Measurements from ENCODE around the gene TRIM23.

The TRIM23 gene

DNA sequence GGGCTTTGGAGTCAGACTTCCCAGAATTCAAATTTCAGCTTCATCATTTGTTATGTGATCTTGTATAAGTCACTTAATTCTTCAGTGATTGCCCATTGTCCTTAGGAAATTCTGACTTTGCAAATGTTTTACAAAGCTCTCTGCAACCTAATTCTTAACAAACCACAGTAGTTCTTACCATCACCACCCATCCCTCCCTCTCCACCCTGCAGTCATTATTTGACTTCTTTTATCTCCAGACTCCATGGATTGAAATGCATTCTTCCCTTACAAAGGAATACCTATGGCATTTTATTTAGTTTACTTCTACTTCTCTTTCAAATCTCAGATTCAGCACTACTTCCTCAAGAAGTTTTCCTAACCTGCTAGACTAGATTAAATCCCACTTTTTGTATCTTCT lies 23.8 kb upstream of the TRIM23 start:
- H4K20me1 ChIP-seq (ENCODE audit: control insufficient read depth, insufficient read depth, low read depth, low read length): no peaks in the 10 kb centered on the region
- H3K4me2 ChIP-seq (ENCODE audit: low read length): no peak overlapping the region
- H3K4me3 ChIP-seq (ENCODE audit: low read length): no peak overlapping the region
- H3K27me3 ChIP-seq (ENCODE audit: control insufficient read depth, low read length): no peaks in the 10 kb centered on the region
- H3K79me2 ChIP-seq (ENCODE audit: control insufficient read depth, low read length): no peaks in the 10 kb centered on the region
- no peaks in the 10 kb centered on the region for H3K36me3 ChIP-seq (ENCODE audit: control insufficient read depth, low read length)
- TF ChIP-seq EZH2phosphoT487 (IDR thresholded peaks at IDR 0.05; ENCODE audit: borderline replicate concordance, low read length): no peak
- TF ChIP-seq, protein P1, sequence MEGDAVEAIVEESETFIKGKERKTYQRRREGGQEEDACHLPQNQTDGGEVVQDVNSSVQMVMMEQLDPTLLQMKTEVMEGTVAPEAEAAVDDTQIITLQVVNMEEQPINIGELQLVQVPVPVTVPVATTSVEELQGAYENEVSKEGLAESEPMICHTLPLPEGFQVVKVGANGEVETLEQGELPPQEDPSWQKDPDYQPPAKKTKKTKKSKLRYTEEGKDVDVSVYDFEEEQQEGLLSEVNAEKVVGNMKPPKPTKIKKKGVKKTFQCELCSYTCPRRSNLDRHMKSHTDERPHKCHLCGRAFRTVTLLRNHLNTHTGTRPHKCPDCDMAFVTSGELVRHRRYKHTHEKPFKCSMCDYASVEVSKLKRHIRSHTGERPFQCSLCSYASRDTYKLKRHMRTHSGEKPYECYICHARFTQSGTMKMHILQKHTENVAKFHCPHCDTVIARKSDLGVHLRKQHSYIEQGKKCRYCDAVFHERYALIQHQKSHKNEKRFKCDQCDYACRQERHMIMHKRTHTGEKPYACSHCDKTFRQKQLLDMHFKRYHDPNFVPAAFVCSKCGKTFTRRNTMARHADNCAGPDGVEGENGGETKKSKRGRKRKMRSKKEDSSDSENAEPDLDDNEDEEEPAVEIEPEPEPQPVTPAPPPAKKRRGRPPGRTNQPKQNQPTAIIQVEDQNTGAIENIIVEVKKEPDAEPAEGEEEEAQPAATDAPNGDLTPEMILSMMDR (IDR thresholded peaks at IDR 0.05; ENCODE audit: low read depth, low read length, poor library complexity, severe bottlenecking): no peak
- H3K9me2 ChIP-seq (replicated peaks; ENCODE audit: control insufficient read depth, low read length): no peaks in the 10 kb centered on the region
- H3K27ac ChIP-seq (ENCODE audit: low read depth, low read length): no peak overlapping the region
- H3F3A ChIP-seq (ENCODE audit: control insufficient read depth, insufficient read depth): no peaks in the 10 kb centered on the region
- H3K4me1 ChIP-seq (ENCODE audit: control insufficient read depth, low read length): no peaks in the 10 kb centered on the region
- H3K9me3 ChIP-seq (ENCODE audit: control insufficient read depth, insufficient read depth, low read length): no peaks in the 10 kb centered on the region

DNA sequence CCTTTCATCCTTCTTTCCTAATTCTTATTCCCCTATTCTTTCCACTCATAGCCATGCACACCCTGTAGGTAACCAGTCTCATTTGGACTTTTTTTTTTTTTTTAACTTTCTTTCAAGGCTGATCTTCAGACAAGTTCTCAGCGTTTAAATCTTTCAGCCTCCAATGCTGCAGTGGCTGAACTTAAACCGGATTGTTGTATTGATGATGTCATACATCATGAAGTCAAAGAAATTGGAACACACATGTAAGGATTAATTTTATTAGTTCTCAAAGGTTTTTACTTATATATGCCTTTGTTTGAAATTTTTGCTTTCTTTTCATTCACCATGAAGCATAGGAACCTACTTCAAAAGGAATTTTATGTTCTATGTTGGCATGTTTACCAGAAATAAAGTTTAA lies 22.8 kb upstream of the TRIM23 start:
- H3K27me3 ChIP-seq (ENCODE audit: control insufficient read depth, low read length): no peaks in the 10 kb centered on the region
- H3K4me2 ChIP-seq (ENCODE audit: low read length): no peak overlapping the region
- no peaks in the 10 kb centered on the region for H3K36me3 ChIP-seq (ENCODE audit: control insufficient read depth, low read length)
- H3K79me2 ChIP-seq (ENCODE audit: control insufficient read depth, low read length): no peaks in the 10 kb centered on the region
- TF ChIP-seq EZH2phosphoT487 (IDR thresholded peaks at IDR 0.05; ENCODE audit: borderline replicate concordance, low read length): no peak
- TF ChIP-seq, protein P1 (IDR thresholded peaks at IDR 0.05; ENCODE audit: low read depth, low read length, poor library complexity, severe bottlenecking): no peak
- H3K4me1 ChIP-seq (ENCODE audit: control insufficient read depth, low read length): no peaks in the 10 kb centered on the region
- H3K9me3 ChIP-seq (ENCODE audit: control insufficient read depth, insufficient read depth, low read length): no peaks in the 10 kb centered on the region
- no peak overlapping the region for H3K27ac ChIP-seq (ENCODE audit: low read depth, low read length)
- H3F3A ChIP-seq (ENCODE audit: control insufficient read depth, insufficient read depth): no peaks in the 10 kb centered on the region
- H3K9me2 ChIP-seq (replicated peaks; ENCODE audit: control insufficient read depth, low read length): no peaks in the 10 kb centered on the region
- H3K4me3 ChIP-seq (ENCODE audit: low read length): no peak overlapping the region
- H4K20me1 ChIP-seq (ENCODE audit: control insufficient read depth, insufficient read depth, low read depth, low read length): no peaks in the 10 kb centered on the region

DNA sequence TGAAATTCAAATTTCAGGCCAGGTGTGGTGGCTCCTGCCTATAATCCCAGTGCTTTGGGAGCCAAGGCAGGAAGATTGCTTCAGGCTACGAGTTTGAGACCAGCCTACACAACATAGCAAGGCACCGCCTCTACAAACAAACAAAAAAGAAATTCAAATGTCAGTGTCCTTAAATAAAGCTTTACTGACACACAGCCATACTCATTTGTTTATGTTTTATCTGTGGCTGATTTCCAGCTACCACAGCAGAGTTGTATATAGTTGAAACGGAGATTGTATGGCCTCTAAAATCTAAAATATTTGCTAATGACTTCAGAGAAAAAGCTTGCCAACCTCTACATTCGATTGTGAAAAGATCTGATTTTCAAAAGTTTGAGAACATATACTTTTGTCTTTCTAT lies 16.1 kb upstream of the TRIM23 start:
- no peaks in the 10 kb centered on the region for H3K9me2 ChIP-seq (replicated peaks; ENCODE audit: control insufficient read depth, low read length)

More for the DNA sequence above, 16.1 kb upstream of the TRIM23 start:
- Histone ChIP-seq H3K4me3 (ENCODE audit: low read length) (no peak overlapping the region), H3K4me2 (ENCODE audit: low read length) (no peak overlapping the region), H3K79me2 (ENCODE audit: control insufficient read depth, low read length) (no peaks in the 10 kb centered on the region), H3K27ac (ENCODE audit: low read depth, low read length) (no peak overlapping the region), H3K27me3 (ENCODE audit: control insufficient read depth, low read length) (no peaks in the 10 kb centered on the region), H3K4me1 (ENCODE audit: control insufficient read depth, low read length) (no peaks in the 10 kb centered on the region), H3K36me3 (ENCODE audit: control insufficient read depth, low read length) (peaks cover 26% of the 10 kb centered on the region), H3K9me3 (ENCODE audit: control insufficient read depth, insufficient read depth, low read length) (no peaks in the 10 kb centered on the region), H3F3A (ENCODE audit: control insufficient read depth, insufficient read depth) (no peaks in the 10 kb centered on the region), H4K20me1 (ENCODE audit: control insufficient read depth, insufficient read depth, low read depth, low read length) (no peaks in the 10 kb centered on the region)
- TF ChIP-seq, protein P1 (IDR thresholded peaks at IDR 0.05; ENCODE audit: low read depth, low read length, poor library complexity, severe bottlenecking): no peak
- no peak for TF ChIP-seq EZH2phosphoT487 (IDR thresholded peaks at IDR 0.05; ENCODE audit: borderline replicate concordance, low read length)

Data from DOHH2 (cell line).